Midbrain (tissue), 1 donor: Measurements from ENCODE around the gene AMIGO1.

Experiments
- DNase-seq: peaks from one replicate; lab custom pipeline; 2025; lab: John Stamatoyannopoulos, UW

The AMIGO1 gene

DNA sequence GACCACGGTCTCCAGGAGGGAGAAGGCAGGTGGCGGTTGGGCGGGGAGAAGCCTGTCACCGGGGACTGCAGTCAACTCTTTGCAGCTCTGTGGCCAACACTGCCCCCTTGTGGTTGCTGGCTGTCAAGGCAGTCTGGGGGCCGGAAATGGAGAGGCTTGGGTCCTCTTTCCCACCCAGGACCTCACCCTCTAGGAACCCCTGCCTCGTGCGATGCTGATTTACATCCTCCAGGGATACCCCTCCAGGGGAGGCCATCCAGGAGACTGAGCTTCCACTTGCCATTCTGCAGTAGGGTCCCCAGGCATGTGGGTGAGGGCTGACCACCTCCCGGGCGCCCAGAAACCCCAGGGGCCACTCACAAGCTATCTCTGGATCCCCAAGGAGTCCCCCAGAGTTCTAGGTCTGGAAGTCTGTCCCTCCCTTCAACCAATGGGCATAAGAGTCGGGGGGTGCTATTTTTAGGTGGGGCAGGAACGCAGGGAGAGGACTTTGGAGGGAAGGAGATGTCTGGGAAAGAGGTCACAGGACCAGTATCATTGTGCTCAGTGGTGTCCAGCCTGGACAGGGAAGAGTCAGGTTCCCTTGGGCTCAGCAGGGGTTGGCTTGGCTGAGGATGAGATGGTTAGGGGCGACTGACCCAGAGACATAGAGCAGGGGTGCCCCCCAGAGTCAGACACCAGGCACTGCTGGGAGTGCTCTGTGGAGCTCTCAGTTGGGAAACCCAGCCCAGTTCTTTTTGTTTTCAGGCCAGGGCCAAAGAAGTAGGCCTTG lies 23.0 kb upstream of the AMIGO1 start:
- peak; percentile 85 for DNase-seq

DNA sequence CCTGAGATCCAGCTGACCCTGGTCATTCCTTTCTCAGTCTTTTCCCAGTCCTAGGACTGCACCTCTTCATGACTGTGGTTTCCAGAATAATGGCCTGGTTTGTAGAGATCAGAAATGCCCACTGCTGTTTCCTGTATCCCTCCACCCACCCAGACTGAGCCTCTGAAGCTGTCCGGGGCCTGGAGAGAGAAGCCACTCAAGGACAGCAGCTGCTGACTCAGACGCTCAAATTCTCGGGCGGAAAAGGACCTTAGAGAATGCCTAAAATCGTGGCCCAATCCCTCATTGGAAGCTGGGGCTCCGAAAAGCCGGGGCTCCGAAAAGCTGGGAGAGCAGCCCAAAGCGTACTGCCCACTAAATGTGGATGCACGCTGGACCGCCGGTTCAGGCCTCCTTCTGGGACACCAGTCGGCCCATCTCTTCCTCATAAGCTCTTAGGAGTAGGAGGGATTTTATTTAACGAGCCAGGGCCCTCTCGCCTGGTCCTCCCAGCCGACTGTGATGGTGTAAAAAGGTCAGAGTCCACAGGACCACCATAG lies 22.4 kb upstream of the AMIGO1 start:
- DNase-seq: no peak

GRCh38 chr1:109531380-109531779 lies 21.9 kb upstream of the AMIGO1 start:
- no peak for DNase-seq

- no peak for DNase-seq
Measured at GRCh38 chr1:109530457-109531087, 21.0 kb upstream of the AMIGO1 start.

DNA sequence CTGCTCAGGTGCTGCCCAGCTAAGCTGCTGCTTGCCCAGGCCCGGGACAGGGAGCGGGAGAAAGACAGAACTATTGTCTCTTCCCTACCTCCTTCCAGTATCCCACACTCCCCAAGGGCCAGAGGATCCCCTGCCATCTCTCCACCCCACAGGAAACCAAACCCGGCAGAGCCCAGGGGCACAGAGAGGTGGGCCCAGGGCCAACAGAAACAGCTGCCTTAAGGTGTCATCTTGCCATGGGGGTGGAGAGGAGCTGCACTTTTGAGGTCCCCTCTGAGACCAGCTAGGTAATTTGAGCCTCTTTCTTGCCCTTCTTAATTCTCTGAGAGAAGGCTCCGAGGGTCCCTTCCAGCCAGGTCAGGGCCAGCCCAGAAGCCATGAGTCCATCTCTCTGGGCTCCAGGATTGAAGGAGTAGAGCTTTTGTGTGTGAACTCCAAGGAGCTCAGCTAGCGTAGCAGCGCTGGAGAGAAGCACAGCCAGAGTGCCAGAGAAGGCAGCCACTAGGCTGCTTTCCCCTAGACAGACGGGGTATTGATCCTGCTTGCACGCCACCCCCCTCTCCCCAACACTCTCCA lies 20.4 kb upstream of the AMIGO1 start:
- peak; percentile 45 for DNase-seq

DNA sequence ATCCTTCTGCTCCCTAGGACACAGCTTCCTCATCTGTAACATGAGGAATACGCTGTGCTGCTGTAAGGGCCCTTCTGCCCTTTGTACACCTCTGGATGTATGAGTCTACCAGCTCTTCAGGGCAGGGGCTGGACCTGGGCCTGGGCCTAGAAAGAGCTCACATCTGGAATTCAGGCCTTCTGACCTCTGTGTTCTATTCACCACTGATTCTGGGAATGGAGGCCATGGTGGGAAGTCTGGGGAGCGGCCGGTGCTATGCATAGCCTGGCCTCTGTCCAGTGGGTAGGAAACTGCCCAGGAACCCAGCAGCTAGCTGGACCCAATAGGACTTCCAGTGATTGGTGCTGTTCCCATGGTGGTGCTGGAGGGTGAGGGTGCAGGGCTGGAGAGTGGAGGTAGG lies 19.2 kb upstream of the AMIGO1 start:
- DNase-seq: no peak

GRCh38 chr1:109527846-109528695 lies 18.5 kb upstream of the AMIGO1 start:
- no peak for DNase-seq

GRCh38 chr1:109527098-109527811 lies 17.7 kb upstream of the AMIGO1 start:
- DNase-seq: no peak

GRCh38 chr1:109523706-109524105 lies 14.2 kb upstream of the AMIGO1 start:
- no peak for DNase-seq

GRCh38 chr1:109522026-109522425 lies 12.5 kb upstream of the AMIGO1 start:
- no peak for DNase-seq

DNA sequence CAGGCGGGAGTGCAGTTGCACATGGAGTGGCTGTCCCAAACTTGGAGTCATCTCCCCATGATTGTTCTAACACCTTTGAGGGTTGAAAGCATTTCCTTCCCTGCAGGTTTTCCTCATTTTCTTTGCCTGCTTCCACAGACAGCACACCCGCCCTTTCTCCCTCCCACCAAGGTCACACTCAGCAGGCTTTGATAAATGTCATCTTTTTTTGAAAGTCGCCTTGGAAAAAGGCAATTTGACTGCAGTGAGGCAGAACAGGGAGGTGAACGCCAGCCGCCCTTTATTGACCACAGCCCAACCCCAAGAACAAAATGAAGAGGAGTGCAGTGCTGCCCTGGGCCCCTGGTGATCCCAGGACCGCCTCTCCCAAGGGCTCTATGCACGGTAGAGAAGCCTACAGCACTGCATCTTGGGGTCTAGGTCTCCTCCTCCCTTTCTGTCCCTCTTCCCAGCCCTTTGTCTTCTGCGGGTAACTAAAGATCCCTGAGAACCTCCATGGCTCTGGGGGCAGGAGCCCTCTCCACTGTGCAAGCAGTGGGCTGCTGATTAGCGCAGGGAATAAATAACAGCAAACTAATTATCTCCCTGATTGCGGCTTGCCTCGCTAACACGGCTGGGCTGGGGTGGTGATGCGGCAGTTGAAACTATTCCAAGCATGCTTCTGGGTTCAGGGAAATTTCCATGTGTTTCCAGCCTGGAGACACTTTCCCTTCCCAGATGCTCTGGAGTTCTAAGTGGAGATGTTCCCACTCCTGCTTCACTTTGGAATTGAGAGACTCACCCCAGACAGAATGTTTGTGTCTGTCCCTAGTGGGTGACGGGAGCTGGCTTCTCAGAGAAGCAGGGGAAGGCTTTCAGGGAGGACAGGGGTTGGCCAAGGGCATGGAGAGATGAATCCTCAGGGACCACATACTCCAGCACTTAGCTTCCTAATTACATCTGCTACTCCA lies 11.8 kb upstream of the AMIGO1 start:
- DNase-seq: no peak

DNA sequence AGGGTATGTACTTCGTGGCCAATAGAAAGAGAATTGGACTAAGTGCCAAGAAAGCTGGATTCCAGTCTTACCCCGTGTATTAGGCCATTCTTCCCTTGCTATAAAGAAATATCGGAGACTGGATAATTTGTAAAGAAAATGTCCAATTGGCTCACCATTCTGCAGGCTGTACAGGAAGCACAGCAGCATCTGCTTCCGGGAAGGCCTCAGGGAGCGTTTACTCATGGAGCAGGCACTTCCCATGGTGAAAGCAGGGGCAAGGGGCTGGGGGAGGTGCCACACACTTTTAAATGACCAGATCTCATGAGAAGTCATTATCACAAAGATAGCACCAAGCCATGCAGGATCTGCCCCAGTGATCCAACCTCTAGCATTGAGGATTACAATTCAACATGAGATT lies 7.8 kb upstream of the AMIGO1 start:
- DNase-seq: no peak

- no peak for DNase-seq
Measured at GRCh38 chr1:109516872-109517271, 7.3 kb upstream of the AMIGO1 start.

- DNase-seq: no peak
Measured at GRCh38 chr1:109514846-109515245, 5.3 kb upstream of the AMIGO1 start.

- no peak for DNase-seq
Measured at GRCh38 chr1:109513110-109513710, 3.7 kb upstream of the AMIGO1 start.

DNA sequence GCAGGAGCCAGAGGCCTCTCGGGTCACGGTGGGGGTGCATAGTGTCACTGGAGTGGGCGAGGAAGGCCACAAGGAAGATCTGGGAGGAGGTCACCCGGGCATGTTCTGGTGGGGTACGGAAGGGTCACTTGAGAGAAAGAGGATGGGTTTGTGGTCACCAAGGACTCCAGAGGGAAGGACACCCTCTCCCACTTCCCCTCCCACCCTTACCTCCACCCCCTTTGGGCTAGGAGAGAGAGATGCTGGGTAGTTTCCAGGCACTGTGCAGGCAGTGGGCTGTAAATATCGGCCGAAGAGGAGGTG lies 703 bp downstream of the AMIGO1 start:
- no peak for DNase-seq

DNA sequence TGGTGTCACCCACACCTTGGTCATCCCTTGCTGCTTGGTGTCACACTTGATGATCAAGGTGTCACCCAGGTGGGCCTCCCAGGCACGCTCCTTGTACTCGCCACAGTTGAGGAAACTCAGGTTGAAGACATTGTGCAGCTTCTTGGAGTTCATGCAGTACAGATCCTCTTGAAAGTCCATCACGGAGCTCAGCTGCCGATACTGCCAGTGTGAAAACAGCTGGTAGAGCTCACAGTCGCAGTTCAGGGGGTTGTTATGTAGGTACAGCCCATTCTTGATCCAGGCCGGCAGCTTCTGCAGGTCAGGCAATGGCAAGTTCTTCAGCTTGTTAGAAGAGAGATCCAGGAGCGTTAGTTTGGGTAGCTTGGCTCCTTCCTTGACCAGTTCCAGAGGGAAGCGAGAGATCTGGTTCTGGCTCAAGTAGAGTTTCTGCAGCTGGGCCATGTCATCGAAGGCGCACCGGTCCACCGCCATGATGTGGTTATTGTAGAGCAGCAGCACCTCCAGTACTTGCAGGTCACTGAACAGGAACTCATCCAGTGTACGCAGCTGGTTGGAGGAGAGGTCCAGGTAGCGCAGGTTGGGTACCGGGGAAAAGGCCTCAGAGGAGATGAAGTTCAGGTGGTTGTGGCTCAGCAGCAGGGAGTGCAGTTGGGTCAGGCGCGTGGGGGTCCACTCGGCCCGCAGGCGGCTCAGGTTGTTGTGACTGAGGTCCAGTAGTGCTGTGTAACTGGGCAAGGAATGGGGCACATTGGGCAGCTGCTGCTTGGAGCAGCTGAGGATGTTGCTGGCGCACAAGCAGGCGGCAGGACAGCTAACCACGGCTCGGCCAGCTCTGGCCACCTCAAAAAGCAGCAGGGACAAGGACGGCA lies 1.3 kb downstream of the AMIGO1 start:
- no peak for DNase-seq

- DNase-seq: no peak
Measured at GRCh38 chr1:109504974-109505373, 4.6 kb downstream of the AMIGO1 start.

GRCh38 chr1:109503935-109504334 lies 5.6 kb downstream of the AMIGO1 start:
- no peak for DNase-seq
